ENCODE measurements around the gene ARHGEF6. TPM values are rescaled to one million over a fixed set of nuclear protein-coding genes. Genes with fewer than 3 reads are reported as not detected.

ARHGEF6 gene
- total and polyA plus RNA-seq, 8 donors: 1.7 to 22.9 (median 8.1) TPM

DNA sequence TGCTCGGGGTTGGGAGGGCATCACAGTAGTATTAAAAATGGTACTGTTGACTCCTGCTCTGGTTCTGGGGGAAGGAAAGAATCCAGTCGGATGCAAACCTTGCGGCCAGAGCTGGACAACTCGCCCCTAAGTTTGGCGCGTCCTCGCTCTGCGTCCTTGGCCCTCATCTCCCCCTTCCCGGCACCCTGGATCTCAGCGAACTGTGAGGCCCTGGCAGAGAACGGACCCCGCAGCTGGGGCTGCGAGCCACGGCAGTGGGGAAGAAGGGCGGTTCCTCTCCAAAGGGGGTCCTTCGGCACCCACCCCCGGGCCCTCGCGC lies 14.0 kb downstream of the ARHGEF6 start:
- DNase-seq: no peak
- TF ChIP-seq POLR2AphosphoS5 (IDR thresholded peaks at IDR 0.05): no peak
- TF ChIP-seq, protein P1, sequence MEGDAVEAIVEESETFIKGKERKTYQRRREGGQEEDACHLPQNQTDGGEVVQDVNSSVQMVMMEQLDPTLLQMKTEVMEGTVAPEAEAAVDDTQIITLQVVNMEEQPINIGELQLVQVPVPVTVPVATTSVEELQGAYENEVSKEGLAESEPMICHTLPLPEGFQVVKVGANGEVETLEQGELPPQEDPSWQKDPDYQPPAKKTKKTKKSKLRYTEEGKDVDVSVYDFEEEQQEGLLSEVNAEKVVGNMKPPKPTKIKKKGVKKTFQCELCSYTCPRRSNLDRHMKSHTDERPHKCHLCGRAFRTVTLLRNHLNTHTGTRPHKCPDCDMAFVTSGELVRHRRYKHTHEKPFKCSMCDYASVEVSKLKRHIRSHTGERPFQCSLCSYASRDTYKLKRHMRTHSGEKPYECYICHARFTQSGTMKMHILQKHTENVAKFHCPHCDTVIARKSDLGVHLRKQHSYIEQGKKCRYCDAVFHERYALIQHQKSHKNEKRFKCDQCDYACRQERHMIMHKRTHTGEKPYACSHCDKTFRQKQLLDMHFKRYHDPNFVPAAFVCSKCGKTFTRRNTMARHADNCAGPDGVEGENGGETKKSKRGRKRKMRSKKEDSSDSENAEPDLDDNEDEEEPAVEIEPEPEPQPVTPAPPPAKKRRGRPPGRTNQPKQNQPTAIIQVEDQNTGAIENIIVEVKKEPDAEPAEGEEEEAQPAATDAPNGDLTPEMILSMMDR (IDR thresholded peaks at IDR 0.05): no peak
- no peak for TF ChIP-seq POLR2A (IDR thresholded peaks at IDR 0.05)
- TF ChIP-seq EP300 (IDR thresholded peaks at IDR 0.05): no peak
- intact Hi-C loops (cut with DNase I; ENCODE audit: low total_unique reads): no loop called here

DNA sequence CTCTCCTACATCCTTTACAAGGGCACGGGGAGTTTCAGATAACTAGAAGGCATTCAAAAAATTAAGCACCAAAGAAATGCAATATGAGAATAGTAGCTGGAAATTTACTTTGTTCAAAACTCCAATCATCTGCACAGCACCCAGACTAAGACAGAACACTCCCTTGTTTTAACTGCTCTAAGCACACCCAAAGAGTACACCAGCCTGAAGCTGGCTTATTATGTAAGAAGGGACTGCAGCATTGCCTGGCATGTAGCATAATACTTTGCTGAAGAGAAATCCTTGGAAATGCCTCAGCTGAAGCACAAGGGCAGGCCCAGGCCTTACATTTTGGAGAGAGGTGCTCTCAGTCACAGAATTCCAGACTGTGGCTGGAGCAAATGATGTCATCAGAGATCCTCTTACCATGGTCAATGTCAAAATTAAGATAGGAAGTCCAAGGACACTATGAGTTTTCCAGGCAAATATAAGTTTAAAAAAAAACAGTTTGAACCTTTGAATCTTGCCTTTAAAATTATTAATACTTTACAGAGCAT lies 14.8 kb downstream of the ARHGEF6 start:
- TF ChIP-seq POLR2AphosphoS5 (IDR thresholded peaks at IDR 0.05) (no peak), POLR2A (IDR thresholded peaks at IDR 0.05) (no peak), EP300 (IDR thresholded peaks at IDR 0.05) (no peak)
- TF ChIP-seq, protein P1 (IDR thresholded peaks at IDR 0.05): no peak
- Histone ChIP-seq H3K4me3 (peak overlapping the region in 1 of 4 donors; percentile 67), H3K4me1 (peaks cover 0 to 29% (median 6%) of the 10 kb centered on the region in 4 donors), H3K27me3 (peaks cover 0 to 2% (median 0%) of the 10 kb centered on the region in 3 donors), H3K9me3 (peaks cover 0 to 7% (median 0%) of the 10 kb centered on the region in 4 donors), H3K36me3 (no peaks in the 10 kb centered on the region), H3K27ac (peak overlapping the region in 1 of 5 donors; percentile 89)
- DNase-seq: peak in 1 of 2 donors; percentile 6
- intact Hi-C loops (cut with DNase I; ENCODE audit: low total_unique reads): no loop called here
- 38 to 78% (median 49%) methylated on average over 1 of the region's 1 CpG for WGBS, 5 donors

More for the DNA sequence above, 14.0 kb downstream of the ARHGEF6 start:
- Histone ChIP-seq H3K9me3 (peaks cover 0 to 7% (median 2%) of the 10 kb centered on the region in 4 donors), H3K27me3 (peaks cover 0 to 2% (median 0%) of the 10 kb centered on the region in 3 donors), H3K4me1 (peaks cover 0 to 29% (median 6%) of the 10 kb centered on the region in 4 donors), H3K36me3 (no peaks in the 10 kb centered on the region), H3K27ac (peak overlapping the region; percentile 80 to 90 (median 87)), H3K4me3 (peak overlapping the region; percentile 59 to 67 (median 64))
- 4 to 49% (median 26%) methylated on average over 2 to 19 of the region's 19 CpGs for WGBS, 5 donors

DNA sequence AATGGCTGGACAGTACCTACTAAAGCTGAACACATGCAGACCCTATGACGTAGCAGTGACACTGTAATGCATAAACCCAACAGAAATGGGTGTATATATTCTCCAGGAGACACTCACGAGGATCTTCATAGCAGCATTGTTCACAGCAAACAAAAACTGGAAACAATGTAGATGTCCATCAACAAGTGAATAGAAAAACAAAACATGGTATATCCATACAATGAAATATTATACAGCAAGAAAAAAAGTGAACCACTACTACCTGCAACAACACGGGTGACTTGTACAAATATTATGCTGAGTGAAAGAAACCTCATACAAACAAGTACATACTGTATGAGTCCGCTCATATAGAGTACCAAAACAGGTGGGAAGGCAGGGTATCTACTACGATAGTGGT lies 16.5 kb downstream of the ARHGEF6 start:
- TF ChIP-seq, protein P1 (IDR thresholded peaks at IDR 0.05): no peak
- TF ChIP-seq POLR2AphosphoS5 (IDR thresholded peaks at IDR 0.05) (no peak), POLR2A (IDR thresholded peaks at IDR 0.05) (no peak), EP300 (IDR thresholded peaks at IDR 0.05) (no peak)
- DNase-seq: no peak
- intact Hi-C loops (cut with DNase I; ENCODE audit: low total_unique reads): no loop called here
- Histone ChIP-seq H3K9me3 (peaks cover 0 to 7% (median 0%) of the 10 kb centered on the region in 4 donors), H3K36me3 (no peaks in the 10 kb centered on the region), H3K4me1 (peaks cover 0 to 29% (median 6%) of the 10 kb centered on the region in 4 donors), H3K27ac (no peak overlapping the region), H3K4me3 (no peak overlapping the region), H3K27me3 (peaks cover 0 to 2% (median 0%) of the 10 kb centered on the region in 3 donors)
- 84 to 97% (median 93%) methylated on average over 5 of the region's 5 CpGs for WGBS, 5 donors

DNA sequence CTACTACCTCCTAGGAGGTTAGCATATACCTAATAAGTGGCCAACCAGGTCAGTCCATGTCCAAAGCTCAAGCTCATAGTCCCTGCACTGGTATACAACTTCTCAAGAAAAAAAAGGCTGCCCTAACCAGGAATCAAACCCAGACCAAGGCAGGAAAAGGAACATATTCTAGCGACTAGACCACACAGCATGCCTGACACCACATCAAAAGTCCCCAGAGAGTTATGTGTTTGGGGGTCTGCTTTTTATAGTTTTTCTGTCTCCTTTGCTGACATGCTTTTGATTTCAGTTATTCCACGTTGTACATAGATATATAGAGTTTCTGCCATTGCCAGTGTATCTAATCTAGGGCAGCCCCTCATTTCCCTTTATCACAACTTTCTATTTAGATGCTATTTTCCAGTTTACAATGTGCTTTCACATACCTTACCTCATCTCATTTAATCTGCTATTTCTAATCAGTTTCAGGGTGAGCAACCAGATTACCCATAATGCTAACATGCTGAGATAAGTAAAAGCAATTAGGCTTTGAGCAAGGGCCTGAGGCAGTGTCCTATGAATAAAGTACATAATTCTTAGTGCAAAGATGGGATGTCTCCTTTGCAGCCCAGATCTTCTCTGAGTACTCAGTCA lies 17.8 kb downstream of the ARHGEF6 start:
- DNase-seq: no peak
- H3K27ac ChIP-seq: no peak overlapping the region
- H3K9me3 ChIP-seq: peaks cover 0 to 7% (median 0%) of the 10 kb centered on the region in 4 donors
- H3K4me1 ChIP-seq: peaks cover 0 to 19% (median 6%) of the 10 kb centered on the region in 4 donors
- H3K36me3 ChIP-seq: no peaks in the 10 kb centered on the region
- 41 to 63% (median 55%) methylated on average over 2 of the region's 2 CpGs for WGBS, 5 donors
- peaks cover 0 to 2% (median 0%) of the 10 kb centered on the region in 3 donors for H3K27me3 ChIP-seq
- no peak for TF ChIP-seq POLR2A (IDR thresholded peaks at IDR 0.05)
- no peak for TF ChIP-seq EP300 (IDR thresholded peaks at IDR 0.05)
- TF ChIP-seq, protein P1 (IDR thresholded peaks at IDR 0.05): no peak
- TF ChIP-seq POLR2AphosphoS5 (IDR thresholded peaks at IDR 0.05): no peak
- intact Hi-C loops (cut with DNase I; ENCODE audit: low total_unique reads): no loop called here
- H3K4me3 ChIP-seq: no peak overlapping the region

Measured in stomach (tissue), 9 donors.